ENCODE data around the gene INPP5A.

- TF ChIP-seq ZNF274 (IDR thresholded peaks at IDR 0.05; ENCODE audit: low read depth, low read length) (no peak), ZFX (IDR thresholded peaks at IDR 0.05) (no peak), EZH2 (IDR thresholded peaks at IDR 0.05) (no peak), EGR1 (IDR thresholded peaks at IDR 0.05; ENCODE audit: low read depth) (no peak), SP1 (IDR thresholded peaks at IDR 0.05; ENCODE audit: low read depth) (no peak), POLR2AphosphoS5 (IDR thresholded peaks at IDR 0.05; ENCODE audit: low read depth, low read length) (no peak)
- TF ChIP-seq, protein P1, sequence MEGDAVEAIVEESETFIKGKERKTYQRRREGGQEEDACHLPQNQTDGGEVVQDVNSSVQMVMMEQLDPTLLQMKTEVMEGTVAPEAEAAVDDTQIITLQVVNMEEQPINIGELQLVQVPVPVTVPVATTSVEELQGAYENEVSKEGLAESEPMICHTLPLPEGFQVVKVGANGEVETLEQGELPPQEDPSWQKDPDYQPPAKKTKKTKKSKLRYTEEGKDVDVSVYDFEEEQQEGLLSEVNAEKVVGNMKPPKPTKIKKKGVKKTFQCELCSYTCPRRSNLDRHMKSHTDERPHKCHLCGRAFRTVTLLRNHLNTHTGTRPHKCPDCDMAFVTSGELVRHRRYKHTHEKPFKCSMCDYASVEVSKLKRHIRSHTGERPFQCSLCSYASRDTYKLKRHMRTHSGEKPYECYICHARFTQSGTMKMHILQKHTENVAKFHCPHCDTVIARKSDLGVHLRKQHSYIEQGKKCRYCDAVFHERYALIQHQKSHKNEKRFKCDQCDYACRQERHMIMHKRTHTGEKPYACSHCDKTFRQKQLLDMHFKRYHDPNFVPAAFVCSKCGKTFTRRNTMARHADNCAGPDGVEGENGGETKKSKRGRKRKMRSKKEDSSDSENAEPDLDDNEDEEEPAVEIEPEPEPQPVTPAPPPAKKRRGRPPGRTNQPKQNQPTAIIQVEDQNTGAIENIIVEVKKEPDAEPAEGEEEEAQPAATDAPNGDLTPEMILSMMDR (IDR thresholded peaks at IDR 0.05 in 2 of 3, conservative IDR thresholded peaks at IDR 0.05 in 1 of 3; ENCODE audit: borderline replicate concordance in 1 of 3, insufficient read depth in 1 of 3, low read depth in 2 of 3, low read length in 2 of 3): no peak
- TF ChIP-seq, protein P2, sequence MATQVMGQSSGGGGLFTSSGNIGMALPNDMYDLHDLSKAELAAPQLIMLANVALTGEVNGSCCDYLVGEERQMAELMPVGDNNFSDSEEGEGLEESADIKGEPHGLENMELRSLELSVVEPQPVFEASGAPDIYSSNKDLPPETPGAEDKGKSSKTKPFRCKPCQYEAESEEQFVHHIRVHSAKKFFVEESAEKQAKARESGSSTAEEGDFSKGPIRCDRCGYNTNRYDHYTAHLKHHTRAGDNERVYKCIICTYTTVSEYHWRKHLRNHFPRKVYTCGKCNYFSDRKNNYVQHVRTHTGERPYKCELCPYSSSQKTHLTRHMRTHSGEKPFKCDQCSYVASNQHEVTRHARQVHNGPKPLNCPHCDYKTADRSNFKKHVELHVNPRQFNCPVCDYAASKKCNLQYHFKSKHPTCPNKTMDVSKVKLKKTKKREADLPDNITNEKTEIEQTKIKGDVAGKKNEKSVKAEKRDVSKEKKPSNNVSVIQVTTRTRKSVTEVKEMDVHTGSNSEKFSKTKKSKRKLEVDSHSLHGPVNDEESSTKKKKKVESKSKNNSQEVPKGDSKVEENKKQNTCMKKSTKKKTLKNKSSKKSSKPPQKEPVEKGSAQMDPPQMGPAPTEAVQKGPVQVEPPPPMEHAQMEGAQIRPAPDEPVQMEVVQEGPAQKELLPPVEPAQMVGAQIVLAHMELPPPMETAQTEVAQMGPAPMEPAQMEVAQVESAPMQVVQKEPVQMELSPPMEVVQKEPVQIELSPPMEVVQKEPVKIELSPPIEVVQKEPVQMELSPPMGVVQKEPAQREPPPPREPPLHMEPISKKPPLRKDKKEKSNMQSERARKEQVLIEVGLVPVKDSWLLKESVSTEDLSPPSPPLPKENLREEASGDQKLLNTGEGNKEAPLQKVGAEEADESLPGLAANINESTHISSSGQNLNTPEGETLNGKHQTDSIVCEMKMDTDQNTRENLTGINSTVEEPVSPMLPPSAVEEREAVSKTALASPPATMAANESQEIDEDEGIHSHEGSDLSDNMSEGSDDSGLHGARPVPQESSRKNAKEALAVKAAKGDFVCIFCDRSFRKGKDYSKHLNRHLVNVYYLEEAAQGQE (IDR thresholded peaks at IDR 0.05; ENCODE audit: low read depth): no peak
Measured at GRCh38 chr10:132595021-132595420, 57.4 kb downstream of the INPP5A start.
